ENCODE data around the gene IGFL1. TPM values are rescaled to one million over a fixed set of nuclear protein-coding genes. Genes with fewer than 3 reads are reported as not detected.
"Not testable (repeated sequence)": the region's sequence is repeated elsewhere in the genome, so short reads cannot be mapped to it uniquely, and the experiment has no call there.

The IGFL1 gene
- total and polyA plus RNA-seq, 2 donors (not counting 1 experiment from before 2014, with no cell fraction given), result 0.15 TPM; not detected in 1

DNA sequence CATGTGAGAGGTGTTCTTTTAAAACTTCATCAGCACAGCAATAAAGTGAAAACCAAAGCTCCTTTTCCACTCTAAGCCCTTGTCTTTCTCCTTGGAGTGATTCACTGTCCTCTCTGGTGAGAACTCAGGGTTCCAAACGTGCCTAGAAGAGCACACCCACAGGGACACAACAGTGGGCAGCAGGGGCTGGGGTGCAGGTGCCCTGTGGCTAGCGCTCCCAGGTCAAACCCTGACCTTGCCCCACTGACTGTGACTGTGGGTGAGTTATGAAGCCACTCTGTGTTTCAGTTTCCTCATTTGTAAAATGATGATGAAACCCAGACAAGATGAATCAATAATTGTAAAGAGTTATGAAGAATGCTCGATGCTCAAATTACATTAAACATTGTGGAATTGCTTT is 37.6 kb upstream of the IGFL1 start:
- Mint-ChIP-seq H3K9me3 (ENCODE audit: insufficient read depth) (no peaks in the 10 kb centered on the region), H3K4me1 (no peaks in the 10 kb centered on the region), H3K27me3 (peaks cover 61% of the 10 kb centered on the region), H3K4me3 (no peak overlapping the region), H3K27ac (no peak overlapping the region)
- no peaks in the 10 kb centered on the region for H3K4me1 ChIP-seq (ENCODE audit: control insufficient read depth in 2 of 2, insufficient read depth in 2 of 2, low read length in 2 of 2)
- no peaks in the 10 kb centered on the region for H3K79me2 ChIP-seq (ENCODE audit: control insufficient read depth, insufficient read depth, low read length)
- no peaks in the 10 kb centered on the region for H3K9me3 ChIP-seq (ENCODE audit: control extremely low read depth in 1 of 3, control insufficient read depth in 2 of 3, insufficient read depth in 1 of 3, low read length in 2 of 3)
- WGBS (ENCODE audit: insufficient coverage), result 60% methylated on average over 2 of the region's 3 CpGs
- H2AFZ ChIP-seq (ENCODE audit: insufficient read depth, low read depth, low read length, poor library complexity, severe bottlenecking), result no peak overlapping the region
- no peak overlapping the region for H3K27ac ChIP-seq (ENCODE audit: low read length in 2 of 2)
- ChIA-PET POLR2A (no interaction called here), CTCF (interaction anchor here (0.8 to 1.6 kb wide), 5 partner anchors 10 to 163 kb away, joined by 3 to 6 read pairs (median 5); no protein-coding TSS in a partner anchor)
- ATAC-seq (ENCODE audit: low read depth), result no peak
- no peak for DNase-seq
- H3K27me3 ChIP-seq (replicated peaks in 1 of 4; ENCODE audit: control extremely low read depth in 1 of 4, control insufficient read depth in 3 of 4, insufficient read depth in 4 of 4, low read length in 3 of 4), result peaks cover 0 to 27% (median 7%) of the 10 kb centered on the region in 4 experiments
- intact Hi-C loops (cut with micrococcal nuclease), result no loop called here
- no peaks in the 10 kb centered on the region for H4K20me1 ChIP-seq (ENCODE audit: control insufficient read depth, insufficient read depth, low read length, poor library complexity, severe bottlenecking)
- TF ChIP-seq, protein P1, sequence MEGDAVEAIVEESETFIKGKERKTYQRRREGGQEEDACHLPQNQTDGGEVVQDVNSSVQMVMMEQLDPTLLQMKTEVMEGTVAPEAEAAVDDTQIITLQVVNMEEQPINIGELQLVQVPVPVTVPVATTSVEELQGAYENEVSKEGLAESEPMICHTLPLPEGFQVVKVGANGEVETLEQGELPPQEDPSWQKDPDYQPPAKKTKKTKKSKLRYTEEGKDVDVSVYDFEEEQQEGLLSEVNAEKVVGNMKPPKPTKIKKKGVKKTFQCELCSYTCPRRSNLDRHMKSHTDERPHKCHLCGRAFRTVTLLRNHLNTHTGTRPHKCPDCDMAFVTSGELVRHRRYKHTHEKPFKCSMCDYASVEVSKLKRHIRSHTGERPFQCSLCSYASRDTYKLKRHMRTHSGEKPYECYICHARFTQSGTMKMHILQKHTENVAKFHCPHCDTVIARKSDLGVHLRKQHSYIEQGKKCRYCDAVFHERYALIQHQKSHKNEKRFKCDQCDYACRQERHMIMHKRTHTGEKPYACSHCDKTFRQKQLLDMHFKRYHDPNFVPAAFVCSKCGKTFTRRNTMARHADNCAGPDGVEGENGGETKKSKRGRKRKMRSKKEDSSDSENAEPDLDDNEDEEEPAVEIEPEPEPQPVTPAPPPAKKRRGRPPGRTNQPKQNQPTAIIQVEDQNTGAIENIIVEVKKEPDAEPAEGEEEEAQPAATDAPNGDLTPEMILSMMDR (IDR thresholded peaks at IDR 0.05), result no peak
- no peak for TF ChIP-seq EZH2 (IDR thresholded peaks at IDR 0.05; ENCODE audit: borderline replicate concordance, insufficient read depth, low read depth, low read length, poor library complexity, severe bottlenecking)
- H3K36me3 ChIP-seq (replicated peaks in 1 of 2; ENCODE audit: control extremely low read depth in 1 of 2, control insufficient read depth in 1 of 2, extremely low read depth in 1 of 2, insufficient read depth in 2 of 2, low read length in 1 of 2), result no peaks in the 10 kb centered on the region
- no peak overlapping the region for H3K4me2 ChIP-seq (replicated peaks; ENCODE audit: low read depth, low read length, poor library complexity, severe bottlenecking)
- H3K9ac ChIP-seq (ENCODE audit: low read length), result no peak overlapping the region
- no peak overlapping the region for H3K4me3 ChIP-seq (ENCODE audit: control extremely low read depth in 1 of 5, extremely low read depth in 1 of 5, insufficient read depth in 1 of 5, low read depth in 2 of 5, low read length in 4 of 5)

DNA sequence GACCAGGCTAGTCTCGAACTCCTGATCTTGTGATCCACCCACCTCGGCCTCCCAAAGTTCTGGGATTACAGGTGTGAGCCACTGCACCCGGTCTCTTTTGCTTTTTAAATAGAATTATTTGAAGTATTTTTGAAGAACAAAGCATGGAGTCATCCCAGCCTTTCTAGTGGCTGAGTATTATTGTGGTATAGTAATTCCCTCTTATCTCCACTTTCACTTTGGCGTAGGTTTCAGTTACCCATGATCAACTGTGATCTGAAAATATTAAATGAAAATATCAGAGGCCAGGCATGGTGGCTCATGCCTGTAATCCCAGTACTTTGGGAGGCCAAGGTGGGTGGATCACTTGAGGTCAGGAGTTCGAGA is 36.9 kb upstream of the IGFL1 start:
- WGBS (ENCODE audit: insufficient coverage), result 100% methylated on average over 1 of the region's 5 CpGs
- DNase-seq; H3K36me3 ChIP-seq (replicated peaks in 1 of 2; ENCODE audit: control extremely low read depth in 1 of 2, control insufficient read depth in 1 of 2, extremely low read depth in 1 of 2, insufficient read depth in 2 of 2, low read length in 1 of 2); H3K4me3 Mint-ChIP-seq; H3K9me3 ChIP-seq (ENCODE audit: control extremely low read depth in 1 of 3, control insufficient read depth in 2 of 3, insufficient read depth in 1 of 3, low read length in 2 of 3); H3K4me1 ChIP-seq (ENCODE audit: control insufficient read depth in 2 of 2, insufficient read depth in 2 of 2, low read length in 2 of 2); POLR2A ChIA-PET; H3K9ac ChIP-seq (ENCODE audit: low read length); H2AFZ ChIP-seq (ENCODE audit: insufficient read depth, low read depth, low read length, poor library complexity, severe bottlenecking); intact Hi-C loops (cut with micrococcal nuclease); H3K4me2 ChIP-seq (replicated peaks; ENCODE audit: low read depth, low read length, poor library complexity, severe bottlenecking); H3K9me3 Mint-ChIP-seq (ENCODE audit: insufficient read depth); ATAC-seq (ENCODE audit: low read depth); H4K20me1 ChIP-seq (ENCODE audit: control insufficient read depth, insufficient read depth, low read length, poor library complexity, severe bottlenecking); H3K4me1 Mint-ChIP-seq; H3K27ac ChIP-seq (ENCODE audit: low read length in 2 of 2); H3K79me2 ChIP-seq (ENCODE audit: control insufficient read depth, insufficient read depth, low read length); H3K27ac Mint-ChIP-seq; H3K4me3 ChIP-seq (ENCODE audit: control extremely low read depth in 1 of 5, extremely low read depth in 1 of 5, insufficient read depth in 1 of 5, low read depth in 2 of 5, low read length in 4 of 5): not testable (repeated sequence)
- H3K27me3 Mint-ChIP-seq, result peaks cover 67% of the 10 kb centered on the region
- H3K27me3 ChIP-seq (replicated peaks in 1 of 4; ENCODE audit: control extremely low read depth in 1 of 4, control insufficient read depth in 3 of 4, insufficient read depth in 4 of 4, low read length in 3 of 4), result peaks cover 0 to 28% (median 7%) of the 10 kb centered on the region in 4 experiments
- CTCF ChIA-PET, result interaction anchor here (1.5 to 1.6 kb wide), 2 partner anchors 150 to 164 kb away, joined by 3 to 6 read pairs; no protein-coding TSS in a partner anchor

All from B cell (primary cell).